ENCODE data around the gene TSPEAR. TPM values are rescaled to one million over a fixed set of nuclear protein-coding genes. Genes with fewer than 3 reads are reported as not detected.

The TSPEAR gene
- total RNA-seq, 1 donor from 2014 or later, result 0.34 TPM

DNA sequence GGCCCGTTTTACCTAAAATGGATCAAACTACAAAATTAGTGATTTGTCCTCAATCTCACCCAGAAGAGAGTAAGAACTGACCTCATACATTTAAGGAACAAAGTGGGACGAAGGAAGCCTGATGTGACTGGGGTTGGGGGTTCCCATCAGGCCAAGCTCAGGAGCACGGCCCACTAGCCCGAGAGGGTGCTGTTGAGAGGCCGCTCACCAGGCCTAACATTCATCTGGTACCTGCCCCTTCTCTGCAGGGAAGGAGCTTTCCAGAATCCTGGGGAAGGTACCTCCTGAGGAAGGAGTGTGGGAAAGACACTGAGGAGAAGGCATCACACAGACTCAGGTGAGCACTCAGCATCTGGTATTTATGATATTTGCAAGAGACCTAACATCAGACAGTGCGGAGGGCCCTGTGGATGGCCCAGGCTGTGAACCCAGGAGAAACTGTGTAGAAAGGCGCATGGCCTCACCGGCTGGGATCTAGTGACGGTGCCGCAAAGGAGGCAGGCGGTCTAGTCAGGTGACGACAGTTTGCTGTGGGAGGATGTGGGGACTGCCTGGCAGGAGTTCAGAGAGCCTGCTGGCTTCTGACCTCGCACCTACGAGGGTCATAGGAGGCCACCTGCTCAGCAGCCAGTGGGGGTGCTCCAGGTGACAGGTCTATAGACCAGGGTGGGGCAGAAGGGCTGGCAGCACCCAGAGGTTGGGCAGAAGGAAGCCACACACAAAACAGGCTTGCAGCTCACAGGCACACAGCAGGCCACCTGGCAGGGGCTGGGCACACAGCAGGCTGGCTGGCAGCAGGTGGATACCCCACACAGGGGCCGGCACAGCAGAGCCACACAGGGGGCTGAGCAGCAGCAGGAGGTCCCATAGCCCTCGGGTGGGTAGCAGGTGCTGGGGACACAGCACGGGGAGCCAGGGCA, 57.5 kb downstream of the TSPEAR start:
- no peaks in the 10 kb centered on the region for H3K36me3 Mint-ChIP-seq
- peak; percentile 61 for DNase-seq (ENCODE audit: extremely low spot score, unreplicated experiment)
- H3K27ac Mint-ChIP-seq, result no peak overlapping the region
- no peaks in the 10 kb centered on the region for H3K27me3 Mint-ChIP-seq
- TF ChIP-seq, protein P1, sequence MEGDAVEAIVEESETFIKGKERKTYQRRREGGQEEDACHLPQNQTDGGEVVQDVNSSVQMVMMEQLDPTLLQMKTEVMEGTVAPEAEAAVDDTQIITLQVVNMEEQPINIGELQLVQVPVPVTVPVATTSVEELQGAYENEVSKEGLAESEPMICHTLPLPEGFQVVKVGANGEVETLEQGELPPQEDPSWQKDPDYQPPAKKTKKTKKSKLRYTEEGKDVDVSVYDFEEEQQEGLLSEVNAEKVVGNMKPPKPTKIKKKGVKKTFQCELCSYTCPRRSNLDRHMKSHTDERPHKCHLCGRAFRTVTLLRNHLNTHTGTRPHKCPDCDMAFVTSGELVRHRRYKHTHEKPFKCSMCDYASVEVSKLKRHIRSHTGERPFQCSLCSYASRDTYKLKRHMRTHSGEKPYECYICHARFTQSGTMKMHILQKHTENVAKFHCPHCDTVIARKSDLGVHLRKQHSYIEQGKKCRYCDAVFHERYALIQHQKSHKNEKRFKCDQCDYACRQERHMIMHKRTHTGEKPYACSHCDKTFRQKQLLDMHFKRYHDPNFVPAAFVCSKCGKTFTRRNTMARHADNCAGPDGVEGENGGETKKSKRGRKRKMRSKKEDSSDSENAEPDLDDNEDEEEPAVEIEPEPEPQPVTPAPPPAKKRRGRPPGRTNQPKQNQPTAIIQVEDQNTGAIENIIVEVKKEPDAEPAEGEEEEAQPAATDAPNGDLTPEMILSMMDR (conservative IDR thresholded peaks at IDR 0.05), result no peak
- H3K9me3 Mint-ChIP-seq, result peaks cover 13% of the 10 kb centered on the region
- H3K4me1 Mint-ChIP-seq (ENCODE audit: unreplicated experiment), result no peaks in the 10 kb centered on the region
- no peak overlapping the region for H3K4me3 Mint-ChIP-seq

GRCh38 chr21:44653123-44653522, 58.2 kb downstream of the TSPEAR start:
- H3K27me3 Mint-ChIP-seq, result no peaks in the 10 kb centered on the region
- no peaks in the 10 kb centered on the region for H3K36me3 Mint-ChIP-seq
- TF ChIP-seq, protein P1 (conservative IDR thresholded peaks at IDR 0.05), result no peak
- H3K9me3 Mint-ChIP-seq, result peaks cover 13% of the 10 kb centered on the region
- H3K4me1 Mint-ChIP-seq (ENCODE audit: unreplicated experiment), result no peaks in the 10 kb centered on the region
- H3K4me3 Mint-ChIP-seq, result no peak overlapping the region
- H3K27ac Mint-ChIP-seq, result no peak overlapping the region
- peak; percentile 48 for DNase-seq (ENCODE audit: extremely low spot score, unreplicated experiment)

GRCh38 chr21:44650973-44651675, 60.2 kb downstream of the TSPEAR start:
- DNase-seq (ENCODE audit: extremely low spot score, unreplicated experiment), result peak; percentile 39
- peaks cover 4% of the 10 kb centered on the region for H3K4me1 Mint-ChIP-seq (ENCODE audit: unreplicated experiment)
- H3K27me3 Mint-ChIP-seq, result peaks cover 7% of the 10 kb centered on the region
- H3K9me3 Mint-ChIP-seq, result peaks cover 2% of the 10 kb centered on the region
- no peak overlapping the region for H3K27ac Mint-ChIP-seq
- H3K36me3 Mint-ChIP-seq, result no peaks in the 10 kb centered on the region
- H3K4me3 Mint-ChIP-seq, result no peak overlapping the region
- TF ChIP-seq, protein P1 (conservative IDR thresholded peaks at IDR 0.05), result no peak

DNA sequence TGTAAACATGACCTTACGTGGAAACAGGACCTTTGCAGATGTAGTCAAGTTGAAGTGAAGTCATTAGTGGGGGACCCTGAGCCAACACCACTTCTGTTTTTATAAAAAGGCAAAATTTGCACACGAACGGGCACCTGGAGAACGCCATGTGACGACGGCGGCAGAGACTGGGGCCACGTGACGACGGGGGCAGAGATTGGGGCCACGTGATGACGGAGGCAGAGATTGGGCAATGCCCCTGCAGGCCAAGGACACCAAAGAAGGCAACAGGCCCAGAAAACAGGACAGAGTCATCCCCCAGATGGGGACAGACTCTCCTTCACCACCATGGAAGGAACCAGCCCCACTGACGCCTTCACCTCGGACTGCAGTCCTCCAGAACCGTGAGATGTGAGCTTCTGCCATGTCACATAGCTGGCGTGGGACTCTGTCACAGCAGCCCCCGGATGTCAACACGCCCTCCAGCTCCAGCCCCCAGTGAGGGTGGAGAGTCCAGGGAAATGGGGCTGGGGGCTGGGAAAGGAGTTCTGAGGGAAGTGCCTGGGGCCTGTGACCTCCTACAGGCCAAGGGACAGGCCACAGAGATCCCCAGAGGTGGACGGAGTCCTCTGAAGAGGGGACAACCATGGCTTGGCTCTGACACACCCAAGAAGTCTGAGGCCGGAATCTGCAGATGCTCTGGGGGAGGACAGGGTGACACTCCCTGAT, 61.0 kb downstream of the TSPEAR start:
- H3K4me3 Mint-ChIP-seq, result no peak overlapping the region
- H3K27me3 Mint-ChIP-seq, result peaks cover 7% of the 10 kb centered on the region
- peaks cover 4% of the 10 kb centered on the region for H3K4me1 Mint-ChIP-seq (ENCODE audit: unreplicated experiment)
- DNase-seq (ENCODE audit: extremely low spot score, unreplicated experiment), result peak; percentile 60
- no peaks in the 10 kb centered on the region for H3K9me3 Mint-ChIP-seq
- H3K36me3 Mint-ChIP-seq, result no peaks in the 10 kb centered on the region
- H3K27ac Mint-ChIP-seq, result no peak overlapping the region
- TF ChIP-seq, protein P1 (conservative IDR thresholded peaks at IDR 0.05), result no peak

DNA sequence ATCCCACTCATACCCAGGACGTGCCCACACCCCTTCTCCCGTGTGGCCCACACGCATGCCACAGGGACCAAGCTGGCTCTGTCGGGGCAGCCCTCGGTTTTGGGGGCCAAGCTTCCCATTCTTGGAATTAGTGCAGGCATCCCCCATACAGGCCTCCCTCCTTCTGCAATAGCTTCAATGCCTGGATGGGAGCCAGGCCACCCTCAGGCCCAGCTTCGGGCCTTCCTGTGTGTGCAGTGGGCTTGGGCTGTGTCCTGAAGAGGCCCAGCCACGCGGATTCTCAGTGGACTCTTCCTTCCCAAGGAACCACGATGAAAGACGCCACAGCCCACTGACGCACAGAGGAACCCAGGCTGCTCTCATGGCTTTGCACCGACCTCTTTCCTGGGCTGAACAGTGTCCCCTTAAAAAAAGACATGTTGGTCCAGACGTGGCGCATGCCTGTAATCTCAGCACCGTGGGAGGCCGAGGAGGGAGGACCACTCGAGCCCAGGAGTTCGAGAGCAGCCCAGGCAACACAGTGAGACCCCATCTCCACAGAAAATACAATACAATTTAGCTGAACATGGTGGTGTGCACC, 61.8 kb downstream of the TSPEAR start:
- Mint-ChIP-seq H3K36me3 (no peaks in the 10 kb centered on the region), H3K27me3 (peaks cover 7% of the 10 kb centered on the region), H3K27ac (no peak overlapping the region), H3K9me3 (peaks cover 5% of the 10 kb centered on the region), H3K4me1 (ENCODE audit: unreplicated experiment) (peaks cover 4% of the 10 kb centered on the region), H3K4me3 (no peak overlapping the region)
- DNase-seq (ENCODE audit: extremely low spot score, unreplicated experiment), result peak; percentile 59
- TF ChIP-seq, protein P1 (conservative IDR thresholded peaks at IDR 0.05), result no peak

Data from type B pancreatic cell (in vitro differentiated cells).